IMR-90 (cell line): ENCODE data around the gene PNMA6F. TPM values are rescaled to one million over a fixed set of nuclear protein-coding genes. Genes with fewer than 3 reads are reported as not detected.

ENCODE experiments used
- ATAC-seq: fragments of 200-7000 bp; cut with Tn5 transposase; 2 replicates; pipeline ENCODE4 v1.9.1; 2020; ENCODE audit warnings: low read depth, mild to moderate bottlenecking, moderate library complexity
- BruUV-seq: library from RNA; stranded (reverse); fragments of 400-500 nt; replicated peaks from 2 replicates; lab custom pipeline; 2021; lab: Mats Ljungman, UMichigan
- CTCF ChIA-PET: fragments of 300-600 bp; formaldehyde crosslinking; extraction: SDS; loops from one replicate; lab custom pipeline; 2021; ENCODE audit warnings: antibody characterized with exemption; lab: Yijun Ruan, JAX
- POLR2A ChIA-PET: fragments of 300-600 bp; sonication (Branson Sonifier 250); formaldehyde crosslinking; loops from one replicate; lab custom pipeline; 2022; ENCODE audit warnings: antibody characterized with exemption; ENCODE audit not compliant: unreplicated experiment; lab: Charles Lee
- DNase-seq: peaks from one replicate; pipeline ENCODE4 v3.0.0; 2013
- H2AFZ ChIP-seq: replicated peaks from 2 replicates; pipeline ENCODE3; 2013; ENCODE audit warnings: low read length, mild to moderate bottlenecking; ENCODE audit not compliant: poor library complexity
- H2AK5ac ChIP-seq: 2 replicates; pipeline ENCODE4 v1.6.1; 2013; ENCODE audit warnings: low read depth, low read length, inconsistent platforms
- H2AK9ac ChIP-seq: replicated peaks from 2 replicates; pipeline ENCODE3; 2013; ENCODE audit warnings: mild to moderate bottlenecking, low read depth, low read length, moderate library complexity; ENCODE audit not compliant: poor library complexity
- H2BK120ac ChIP-seq: 2 replicates; pipeline ENCODE4 v1.6.1; 2013; ENCODE audit warnings: low read depth, low read length, inconsistent platforms
- H2BK15ac ChIP-seq: 3 replicates; pipeline ENCODE4 v1.6.1; 2013; ENCODE audit warnings: low read depth, low read length, inconsistent platforms
- H2BK20ac ChIP-seq: 2 replicates; pipeline ENCODE4 v1.6.1; 2013; ENCODE audit warnings: low read depth, mild to moderate bottlenecking, inconsistent platforms, low read length, moderate library complexity
- H2BK5ac ChIP-seq: 2 replicates; pipeline ENCODE4 v1.6.1; 2013; ENCODE audit warnings: mild to moderate bottlenecking, low read depth, low read length, inconsistent platforms; ENCODE audit not compliant: poor library complexity, severe bottlenecking
- H3K14ac ChIP-seq: replicated peaks from 2 replicates; pipeline ENCODE4 v1.6.1; 2013; ENCODE audit warnings: low read depth, low read length, inconsistent platforms
- H3K18ac ChIP-seq: 2 replicates; pipeline ENCODE4 v1.6.1; 2013; ENCODE audit warnings: low read depth, low read length, control low read depth
- H3K23ac ChIP-seq: 2 replicates; pipeline ENCODE4 v1.6.1; 2013; ENCODE audit warnings: low read depth, low read length, inconsistent platforms
- H3K27ac ChIP-seq: 2 replicates; pipeline ENCODE4 v1.5.1; 2013; ENCODE audit warnings: mild to moderate bottlenecking, control low read depth, low read length; ENCODE audit not compliant: insufficient read depth
- H3K27me3 ChIP-seq: 2 replicates; pipeline ENCODE4 v1.6.1; 2013; ENCODE audit warnings: low read length; ENCODE audit not compliant: control insufficient read depth, insufficient read depth
- H3K36me3 ChIP-seq: 2 replicates; pipeline ENCODE4 v1.6.1; 2013; ENCODE audit warnings: low read length, mixed read lengths; ENCODE audit not compliant: control insufficient read depth, insufficient read depth
- H3K4ac ChIP-seq: 2 replicates; pipeline ENCODE4 v1.6.1; 2013; ENCODE audit warnings: low read depth, low read length, inconsistent platforms
- H3K4me1 ChIP-seq: 2 replicates; pipeline ENCODE4 v1.6.1; 2013; ENCODE audit warnings: low read length, mixed read lengths; ENCODE audit not compliant: control insufficient read depth, insufficient read depth
- H3K4me2 ChIP-seq: 2 replicates; pipeline ENCODE4 v1.6.1; 2013; ENCODE audit warnings: low read depth, mild to moderate bottlenecking, control low read depth, low read length, moderate library complexity
- H3K4me3 ChIP-seq: 2 replicates; pipeline ENCODE4 v1.5.1; 2013; ENCODE audit warnings: low read depth, mild to moderate bottlenecking, control low read depth, low read length, moderate library complexity; ENCODE audit not compliant: insufficient read depth
- H3K56ac ChIP-seq: 2 replicates; pipeline ENCODE4 v1.6.1; 2013; ENCODE audit warnings: low read length, inconsistent platforms; ENCODE audit not compliant: insufficient read depth; ENCODE audit errors: extremely low read depth
- H3K79me1 ChIP-seq, 2 experiments: 2 replicates each; pipeline ENCODE4 v1.6.1; 2013; ENCODE audit warnings: low read length in 2 of 2, inconsistent platforms in 1 of 2, low read depth in 1 of 2
- H3K9ac ChIP-seq: 2 replicates; pipeline ENCODE4 v1.6.1; 2013; ENCODE audit warnings: low read depth, low read length, control low read depth
- H3K9me1 ChIP-seq: 2 replicates; pipeline ENCODE4 v1.6.1; 2013; ENCODE audit warnings: low read length, inconsistent platforms; ENCODE audit not compliant: insufficient read depth
- H3K9me3 ChIP-seq: 2 replicates; pipeline ENCODE4 v1.6.1; 2013; ENCODE audit warnings: low read length; ENCODE audit not compliant: control insufficient read depth, insufficient read depth
- H4K20me1 ChIP-seq: 2 replicates; pipeline ENCODE4 v1.6.1; 2013; ENCODE audit warnings: low read length, inconsistent platforms; ENCODE audit not compliant: insufficient read depth
- H4K5ac ChIP-seq: 2 replicates; pipeline ENCODE4 v1.6.1; 2013; ENCODE audit warnings: mild to moderate bottlenecking, low read depth, low read length, control low read depth
- H4K8ac ChIP-seq, 2 experiments: 2 replicates each; pipeline ENCODE4 v1.6.1; 2013; ENCODE audit warnings: low read depth in 2 of 2, low read length in 2 of 2, control low read depth in 1 of 2, inconsistent platforms in 1 of 2
- H4K91ac ChIP-seq: 2 replicates; pipeline ENCODE4 v1.6.1; 2013; ENCODE audit warnings: low read depth, low read length, inconsistent platforms; ENCODE audit not compliant: insufficient read depth
- BHLHE40 ChIP-seq: fragments of 150-350 bp; IDR thresholded peaks from 2 replicates; pipeline ENCODE4 v1.6.1; 2016; ENCODE audit warnings: mild to moderate bottlenecking, low read depth, low read length
- FOS ChIP-seq: fragments of 150-350 bp; IDR thresholded peaks from 2 replicates; pipeline ENCODE4 v1.6.1; 2016; ENCODE audit warnings: low read depth, low read length
- MAFK ChIP-seq: IDR thresholded peaks from 2 replicates; pipeline ENCODE4 v1.6.1; 2012; ENCODE audit warnings: low read depth, low read length, improper control_type of control experiment
- MAZ ChIP-seq: IDR thresholded peaks from 2 replicates; pipeline ENCODE4 v1.6.1; 2012; ENCODE audit warnings: low read depth, mild to moderate bottlenecking, low read length, improper control_type of control experiment, moderate library complexity, borderline replicate concordance
- MXI1 ChIP-seq: IDR thresholded peaks from 2 replicates; pipeline ENCODE4 v1.6.1; 2012; ENCODE audit warnings: low read depth, mild to moderate bottlenecking, low read length, moderate library complexity, borderline replicate concordance
- NFE2L2 ChIP-seq: fragments of 150-350 bp; IDR thresholded peaks from 2 replicates; pipeline ENCODE4 v1.6.1; 2016; ENCODE audit warnings: low read depth, mild to moderate bottlenecking, low read length
- POLR2A ChIP-seq: IDR thresholded peaks from 2 replicates; pipeline ENCODE4 v1.6.1; 2012; ENCODE audit warnings: mild to moderate bottlenecking, low read depth, low read length
- RAD21 ChIP-seq: IDR thresholded peaks from 2 replicates; pipeline ENCODE4 v1.6.1; 2012; ENCODE audit warnings: low read length, improper control_type of control experiment
- RCOR1 ChIP-seq: IDR thresholded peaks from 2 replicates; pipeline ENCODE4 v1.6.1; 2012; ENCODE audit warnings: mild to moderate bottlenecking, low read length, improper control_type of control experiment; ENCODE audit not compliant: insufficient replicate concordance
- RFX5 ChIP-seq: IDR thresholded peaks from 2 replicates; pipeline ENCODE4 v1.8.0; 2012; ENCODE audit warnings: low read depth, mild to moderate bottlenecking, low read length, moderate library complexity
- SMC3 ChIP-seq: fragments of 150-350 bp; IDR thresholded peaks from 2 replicates; pipeline ENCODE4 v1.6.1; 2016; ENCODE audit warnings: low read depth, mild to moderate bottlenecking, antibody characterized with exemption, low read length, moderate library complexity
- WGBS, 2 experiments: methylation state at CpG; one replicate each; pipeline versions ENCODE4 v1.1.5 to v1.1.7; 2013; ENCODE audit warnings: missing lambda C conversion rate in 2 of 2; ENCODE audit not compliant: insufficient read length in 1 of 2; ENCODE audit errors: extremely low coverage in 2 of 2; 5-methylcytosine and 5-hydroxymethylcytosine counted together
- dilution Hi-C: fragments of 300-500 bp; cut with HindIII; formaldehyde crosslinking; loops from one replicate; pipeline ENCODE4 v1.14.3; 2018; ENCODE audit warnings: low sequenced_read_pairs; ENCODE audit not compliant: unreplicated experiment
- in situ Hi-C: fragments of 300-500 bp; cut with MboI; formaldehyde crosslinking; loops from 3 replicates; pipeline ENCODE4 v1.14.3; 2019; ENCODE audit warnings: low sequenced_read_pairs, inconsistent platforms, mixed read lengths
- intact Hi-C: fragments of 100-400 bp; cut with micrococcal nuclease; formaldehyde crosslinking; loops from 2 replicates; pipeline ENCODE4 v1.10.0; 2022
- polyA plus RNA-seq, 3 experiments: library from polyadenylated mRNA; depleted of rRNA; stranded (reverse); fragments of >200 nt; gene quantifications; 2 replicates each; pipeline ENCODE4 v1.2.3, GENCODE V29; 2012; ENCODE audit warnings: low replicate concordance in 1 of 3
- total RNA-seq: library from RNA; depleted of rRNA; stranded (reverse); fragments of >200 nt; gene quantifications from 2 replicates; pipeline ENCODE4 v1.2.3, GENCODE V29; 2012
- TF ChIP-seq, protein P1 (sequence below): conservative IDR thresholded peaks from 2 replicates; pipeline ENCODE4 v1.5.1; 2012; ENCODE audit warnings: mild to moderate bottlenecking, low read depth, low read length, improper control_type of control experiment
- TF ChIP-seq, protein P2 (sequence below): fragments of 150-350 bp; IDR thresholded peaks from 2 replicates; pipeline ENCODE4 v1.6.1; 2017; ENCODE audit warnings: mild to moderate bottlenecking, antibody characterized with exemption, low read length, low read depth

PNMA6F gene
- total and polyA plus RNA-seq, 2 of the 4 experiments (the other 2 are of a cell fraction), result not detected

DNA sequence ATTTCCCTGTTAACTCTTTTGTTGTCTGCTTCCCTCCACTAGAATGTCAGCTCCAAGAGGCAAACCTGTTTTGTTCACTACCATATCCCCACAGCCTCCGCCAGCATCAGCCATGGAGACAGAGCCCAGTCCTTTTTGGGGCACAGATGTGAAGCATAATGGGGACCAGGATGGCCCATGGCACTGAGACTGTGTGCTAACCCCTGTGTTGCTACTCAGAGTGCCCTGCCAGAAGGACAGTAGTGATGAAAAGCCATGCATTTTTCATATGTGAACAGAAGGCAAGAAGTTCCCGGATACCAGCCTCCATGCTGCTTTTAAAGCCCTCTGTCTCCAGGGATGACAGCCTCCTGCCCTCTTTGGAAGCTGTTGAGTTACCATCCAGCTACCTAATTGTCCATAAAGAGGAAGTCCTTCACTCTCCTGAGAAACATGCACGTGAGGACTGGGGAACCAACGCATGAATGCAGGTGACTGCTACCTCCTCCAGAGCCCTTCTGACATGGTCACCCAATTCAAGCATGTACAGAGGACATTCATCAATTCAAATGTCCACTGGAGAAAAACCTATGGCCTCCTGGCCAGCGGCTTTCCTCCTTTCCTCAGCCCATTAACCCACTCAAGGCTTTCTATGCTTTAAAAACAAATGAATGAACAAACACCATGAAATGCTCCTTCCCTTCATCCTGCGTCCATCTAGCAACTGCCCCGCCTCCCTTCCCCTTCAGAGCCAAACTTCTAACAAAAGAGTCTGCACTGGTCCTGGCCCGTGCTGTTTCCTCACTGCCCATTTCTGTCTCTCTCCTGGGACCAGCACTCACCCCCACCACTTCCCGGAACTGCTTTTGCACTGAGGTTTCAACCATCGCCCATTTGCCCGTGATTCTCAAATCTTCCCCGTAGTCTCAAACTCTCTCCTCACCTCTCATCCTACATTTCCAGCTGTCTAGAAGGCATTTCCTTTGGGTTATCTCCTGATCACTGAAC lies 18.0 kb downstream of the PNMA6F start (continued):
- TF ChIP-seq FOS (no peak), POLR2A (no peak)

DNA sequence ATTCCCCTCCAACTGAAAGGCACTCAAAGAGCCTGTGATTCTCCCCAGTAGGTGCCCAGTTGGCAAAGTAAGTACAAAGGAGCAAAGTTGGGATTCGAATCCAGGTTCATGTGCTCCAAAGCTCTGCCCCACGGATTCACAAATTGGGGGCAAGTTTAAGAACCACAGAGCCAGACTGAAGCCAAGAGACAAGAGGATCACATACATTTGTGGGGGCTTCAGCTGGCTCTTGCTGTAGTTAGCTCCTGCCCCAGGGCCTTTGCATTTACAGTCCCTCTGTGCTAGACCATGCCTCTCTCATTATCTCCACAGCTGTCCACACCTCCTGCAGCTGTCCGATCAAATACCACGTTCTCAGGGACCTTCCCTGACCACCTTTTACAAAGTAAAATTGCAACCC lies 18.8 kb downstream of the PNMA6F start:
- intact Hi-C loops (no loop called here), dilution Hi-C loops (no loop called here), in situ Hi-C loops (no loop called here)
- no peak overlapping the region for H2AFZ ChIP-seq
- no peak overlapping the region for H3K4ac ChIP-seq
- no peaks in the 10 kb centered on the region for H3K79me1 ChIP-seq
- no peak overlapping the region for H2BK5ac ChIP-seq
- no TSS peak for BruUV-seq
- no peaks in the 10 kb centered on the region for H4K20me1 ChIP-seq
- ChIA-PET POLR2A (no interaction called here), CTCF (no interaction called here)
- no peak overlapping the region for H2BK120ac ChIP-seq
- H3K4me3 ChIP-seq, result no peak overlapping the region
- DNase-seq, result no peak
- H3K9me1 ChIP-seq, result no peaks in the 10 kb centered on the region
- H2AK9ac ChIP-seq, result no peak overlapping the region
- H3K27ac ChIP-seq, result no peak overlapping the region
- no peak overlapping the region for H3K4me2 ChIP-seq
- no peaks in the 10 kb centered on the region for H3K4me1 ChIP-seq
- no peak overlapping the region for H3K14ac ChIP-seq
- H3K9ac ChIP-seq, result no peak overlapping the region
- H2BK15ac ChIP-seq, result no peak overlapping the region
- H3K23ac ChIP-seq, result no peak overlapping the region
- WGBS, 2 experiments, result 27% methylated on average over 2 of the region's 4 CpGs; no CpG with 5 or more reads in 1 of the 2 experiments
- no peak overlapping the region for H4K8ac ChIP-seq
- H3K56ac ChIP-seq, result no peak overlapping the region
- no peak overlapping the region for H4K5ac ChIP-seq
- H3K18ac ChIP-seq, result no peak overlapping the region
- ATAC-seq, result no peak
- H3K9me3 ChIP-seq, result no peaks in the 10 kb centered on the region
- no peaks in the 10 kb centered on the region for H3K36me3 ChIP-seq
- peaks cover 3% of the 10 kb centered on the region for H3K27me3 ChIP-seq
- H2BK20ac ChIP-seq, result no peak overlapping the region
- no peak overlapping the region for H4K91ac ChIP-seq
- no peak overlapping the region for H2AK5ac ChIP-seq
- TF ChIP-seq POLR2A (no peak), RFX5 (no peak), SMC3 (no peak), MXI1 (no peak), BHLHE40 (no peak), MAZ (no peak), RAD21 (no peak), NFE2L2 (no peak), MAFK (no peak), RCOR1 (no peak)
- TF ChIP-seq, protein P1, sequence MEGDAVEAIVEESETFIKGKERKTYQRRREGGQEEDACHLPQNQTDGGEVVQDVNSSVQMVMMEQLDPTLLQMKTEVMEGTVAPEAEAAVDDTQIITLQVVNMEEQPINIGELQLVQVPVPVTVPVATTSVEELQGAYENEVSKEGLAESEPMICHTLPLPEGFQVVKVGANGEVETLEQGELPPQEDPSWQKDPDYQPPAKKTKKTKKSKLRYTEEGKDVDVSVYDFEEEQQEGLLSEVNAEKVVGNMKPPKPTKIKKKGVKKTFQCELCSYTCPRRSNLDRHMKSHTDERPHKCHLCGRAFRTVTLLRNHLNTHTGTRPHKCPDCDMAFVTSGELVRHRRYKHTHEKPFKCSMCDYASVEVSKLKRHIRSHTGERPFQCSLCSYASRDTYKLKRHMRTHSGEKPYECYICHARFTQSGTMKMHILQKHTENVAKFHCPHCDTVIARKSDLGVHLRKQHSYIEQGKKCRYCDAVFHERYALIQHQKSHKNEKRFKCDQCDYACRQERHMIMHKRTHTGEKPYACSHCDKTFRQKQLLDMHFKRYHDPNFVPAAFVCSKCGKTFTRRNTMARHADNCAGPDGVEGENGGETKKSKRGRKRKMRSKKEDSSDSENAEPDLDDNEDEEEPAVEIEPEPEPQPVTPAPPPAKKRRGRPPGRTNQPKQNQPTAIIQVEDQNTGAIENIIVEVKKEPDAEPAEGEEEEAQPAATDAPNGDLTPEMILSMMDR, result no peak
- TF ChIP-seq, protein P2, sequence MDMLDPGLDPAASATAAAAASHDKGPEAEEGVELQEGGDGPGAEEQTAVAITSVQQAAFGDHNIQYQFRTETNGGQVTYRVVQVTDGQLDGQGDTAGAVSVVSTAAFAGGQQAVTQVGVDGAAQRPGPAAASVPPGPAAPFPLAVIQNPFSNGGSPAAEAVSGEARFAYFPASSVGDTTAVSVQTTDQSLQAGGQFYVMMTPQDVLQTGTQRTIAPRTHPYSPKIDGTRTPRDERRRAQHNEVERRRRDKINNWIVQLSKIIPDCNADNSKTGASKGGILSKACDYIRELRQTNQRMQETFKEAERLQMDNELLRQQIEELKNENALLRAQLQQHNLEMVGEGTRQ, result no peak
